BE2C (cell line): ENCODE measurements around the gene TMEM255B.

ENCODE experiments used
- DNase-seq: peaks from one replicate; pipeline ENCODE4 v3.0.0-alpha.2; 2020
- H3K27me3 ChIP-seq: fragments of 250-450 bp; sonication (Bioruptor Pico); 2 replicates; pipeline ENCODE4 v1.5.1; 2020; ENCODE audit warnings: mild to moderate bottlenecking
- H3K36me3 ChIP-seq: fragments of 250-450 bp; sonication (Bioruptor Pico); 2 replicates; pipeline ENCODE4 v1.5.1; 2020; ENCODE audit warnings: mild to moderate bottlenecking
- H3K4me1 ChIP-seq: fragments of 250-450 bp; sonication (Bioruptor Pico); 2 replicates; pipeline ENCODE4 v1.5.1; 2020
- H3K4me3 ChIP-seq: 2 replicates; pipeline ENCODE4 v1.5.1; 2011; ENCODE audit warnings: low read depth, low read length
- H3K9me3 ChIP-seq: fragments of 250-450 bp; sonication (Bioruptor Pico); 2 replicates; pipeline ENCODE4 v1.5.1; 2020
- CTCF ChIP-seq: IDR thresholded peaks from 2 replicates; pipeline ENCODE4 v1.5.1; 2012; ENCODE audit warnings: mild to moderate bottlenecking, low read depth, low read length

Gene TMEM255B

GRCh38 chr13:113811081-113811928 lies 52.3 kb downstream of the TMEM255B start:
- no peak for DNase-seq
- peaks cover 6% of the 10 kb centered on the region; the same call in 1 of the 2 replicates for H3K9me3 ChIP-seq
- no peaks in the 10 kb centered on the region for H3K36me3 ChIP-seq
- no peak for TF ChIP-seq CTCF
- no peaks in the 10 kb centered on the region for H3K27me3 ChIP-seq
- no peak overlapping the region for H3K4me3 ChIP-seq
- no peaks in the 10 kb centered on the region for H3K4me1 ChIP-seq

- no peaks in the 10 kb centered on the region for H3K36me3 ChIP-seq
- peaks cover under 1% of the 10 kb centered on the region for H3K4me1 ChIP-seq
Measured at GRCh38 chr13:113812178-113813040, 53.4 kb downstream of the TMEM255B start.

GRCh38 chr13:113813070-113813748 lies 54.2 kb downstream of the TMEM255B start:
- peaks cover 3% of the 10 kb centered on the region for H3K4me1 ChIP-seq
- H3K9me3 ChIP-seq = peaks cover 1% of the 10 kb centered on the region; the same call in 1 of the 2 replicates
- no peaks in the 10 kb centered on the region for H3K36me3 ChIP-seq
- no peak for TF ChIP-seq CTCF
- no peak overlapping the region for H3K4me3 ChIP-seq
- DNase-seq = no peak
- H3K27me3 ChIP-seq = no peaks in the 10 kb centered on the region

More at GRCh38 chr13:113812178-113813040, 53.4 kb downstream of the TMEM255B start:
- no peak for DNase-seq
- Histone ChIP-seq H3K27me3 (no peaks in the 10 kb centered on the region), H3K9me3 (peaks cover 6% of the 10 kb centered on the region; the same call in 1 of the 2 replicates), H3K4me3 (no peak overlapping the region)
- TF ChIP-seq CTCF = no peak

GRCh38 chr13:113813749-113814434 lies 54.9 kb downstream of the TMEM255B start:
- H3K4me3 ChIP-seq = no peak overlapping the region
- peaks cover 3% of the 10 kb centered on the region for H3K4me1 ChIP-seq
- no peaks in the 10 kb centered on the region for H3K27me3 ChIP-seq
- DNase-seq = no peak
- no peak for TF ChIP-seq CTCF
- H3K9me3 ChIP-seq = no peaks in the 10 kb centered on the region
- H3K36me3 ChIP-seq = no peaks in the 10 kb centered on the region

GRCh38 chr13:113814435-113814821 lies 55.4 kb downstream of the TMEM255B start:
- Histone ChIP-seq H3K9me3 (no peaks in the 10 kb centered on the region), H3K27me3 (no peaks in the 10 kb centered on the region), H3K4me3 (no peak overlapping the region), H3K36me3 (no peaks in the 10 kb centered on the region), H3K4me1 (peaks cover 5% of the 10 kb centered on the region)
- TF ChIP-seq CTCF = no peak
- no peak for DNase-seq
